ENCODE measurements around the gene STX8. TPM values are rescaled to one million over a fixed set of nuclear protein-coding genes. Genes with fewer than 3 reads are reported as not detected.

STX8 gene
- polyA plus RNA-seq, 1 of the 3 experiments (the other 2 are of a cell fraction) = 51.3 TPM

- TF ChIP-seq, protein P1, sequence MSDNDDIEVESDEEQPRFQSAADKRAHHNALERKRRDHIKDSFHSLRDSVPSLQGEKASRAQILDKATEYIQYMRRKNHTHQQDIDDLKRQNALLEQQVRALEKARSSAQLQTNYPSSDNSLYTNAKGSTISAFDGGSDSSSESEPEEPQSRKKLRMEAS (IDR thresholded peaks at IDR 0.05; ENCODE audit: low read depth) = no peak
- TF ChIP-seq EZH2phosphoT487 (IDR thresholded peaks at IDR 0.05; ENCODE audit: borderline replicate concordance, low read depth) (no peak), TEAD4 (IDR thresholded peaks at IDR 0.05; ENCODE audit: borderline replicate concordance, insufficient read depth) (no peak), MEF2A (IDR thresholded peaks at IDR 0.05; ENCODE audit: borderline replicate concordance, low read depth) (no peak), MXI1 (IDR thresholded peaks at IDR 0.05; ENCODE audit: low read depth, low read length) (no peak), CHD2 (IDR thresholded peaks at IDR 0.05; ENCODE audit: low read length, partially characterized antibody) (no peak), EP300 (IDR thresholded peaks at IDR 0.05; ENCODE audit: borderline replicate concordance in 1 of 2, low read depth in 1 of 2, low read length in 1 of 2) (no peak)
- TF ChIP-seq, protein P2, sequence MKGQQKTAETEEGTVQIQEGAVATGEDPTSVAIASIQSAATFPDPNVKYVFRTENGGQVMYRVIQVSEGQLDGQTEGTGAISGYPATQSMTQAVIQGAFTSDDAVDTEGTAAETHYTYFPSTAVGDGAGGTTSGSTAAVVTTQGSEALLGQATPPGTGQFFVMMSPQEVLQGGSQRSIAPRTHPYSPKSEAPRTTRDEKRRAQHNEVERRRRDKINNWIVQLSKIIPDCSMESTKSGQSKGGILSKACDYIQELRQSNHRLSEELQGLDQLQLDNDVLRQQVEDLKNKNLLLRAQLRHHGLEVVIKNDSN (IDR thresholded peaks at IDR 0.05; ENCODE audit: borderline replicate concordance, low read depth) = no peak
Observed at GRCh38 chr17:9241774-9242496, 333.7 kb downstream of the STX8 start (continued).

- H3K4me1 ChIP-seq (ENCODE audit: control insufficient read depth in 1 of 2, insufficient read depth in 2 of 2, low read depth in 1 of 2, low read length in 1 of 2) = peaks cover 0 to 25% of the 10 kb centered on the region in 2 experiments; a peak in 2 of 4 replicates
- DNase-seq = peak; percentile 68
- POLR2A ChIA-PET = no interaction called here
Observed at GRCh38 chr17:9241371-9241712, 334.3 kb downstream of the STX8 start.

More at GRCh38 chr17:9241371-9241712, 334.3 kb downstream of the STX8 start:
- no peak overlapping the region; a peak in 1 of 4 replicates for H3K27ac ChIP-seq (ENCODE audit: low read depth in 2 of 2, low read length in 1 of 2)
- H3K27me3 ChIP-seq (ENCODE audit: insufficient read depth) = no peaks in the 10 kb centered on the region
- H3K9ac ChIP-seq = no peak overlapping the region
- H3F3A ChIP-seq (replicated peaks; ENCODE audit: insufficient read depth) = no peaks in the 10 kb centered on the region
- H3K9me2 ChIP-seq = no peaks in the 10 kb centered on the region
- no peaks in the 10 kb centered on the region for H3K79me2 ChIP-seq (ENCODE audit: insufficient read depth)
- CTCF ChIA-PET = interaction anchor here (1.0 kb wide), 1 partner anchor 18 kb away, joined by 3 read pairs; no protein-coding TSS in a partner anchor
- no peaks in the 10 kb centered on the region for H4K20me1 ChIP-seq (ENCODE audit: insufficient read depth)
- H2AFZ ChIP-seq (ENCODE audit: low read depth) = no peak overlapping the region
- TF ChIP-seq REST (IDR thresholded peaks at IDR 0.05; ENCODE audit: low read depth, low read length) (no peak), RAD21 (IDR thresholded peaks at IDR 0.05; ENCODE audit: low read length) (no peak), CHD2 (IDR thresholded peaks at IDR 0.05; ENCODE audit: low read length, partially characterized antibody) (no peak), RXRA (IDR thresholded peaks at IDR 0.05; ENCODE audit: borderline replicate concordance, low read depth) (no peak), FOSL2 (IDR thresholded peaks at IDR 0.05; ENCODE audit: borderline replicate concordance, low read depth) (no peak), MXI1 (IDR thresholded peaks at IDR 0.05; ENCODE audit: low read depth, low read length) (no peak)
- TF ChIP-seq, protein P1 (IDR thresholded peaks at IDR 0.05; ENCODE audit: low read depth) = no peak
- no peaks in the 10 kb centered on the region for H3K36me3 ChIP-seq (replicated peaks in 1 of 2; ENCODE audit: control insufficient read depth in 1 of 2, insufficient read depth in 2 of 2, low read length in 1 of 2)
- no peak overlapping the region for H3K4me3 ChIP-seq (ENCODE audit: low read depth in 2 of 2, low read length in 1 of 2)
- no peaks in the 10 kb centered on the region for H3K9me3 ChIP-seq
- 75% methylated on average over 10 of the region's 10 CpGs for WGBS (ENCODE audit: low lambda C conversion rate)
- no peak overlapping the region for H3K4me2 ChIP-seq

Measured in SK-N-SH (cell line).